HG03354 (cell line): ENCODE measurements around the gene OAS1.
"Not testable (repeated sequence)": the region's sequence is repeated elsewhere in the genome, so short reads cannot be mapped to it uniquely, and the experiment has no call there.

Experiments
- ATAC-seq: cut with Tn5 transposase; IDR thresholded peaks from one replicate; pipeline ENCODE4 v1.9.1; 2021; ENCODE audit warnings: mild to moderate bottlenecking; ENCODE audit not compliant: unreplicated experiment, poor library complexity, severe bottlenecking

Gene OAS1

DNA sequence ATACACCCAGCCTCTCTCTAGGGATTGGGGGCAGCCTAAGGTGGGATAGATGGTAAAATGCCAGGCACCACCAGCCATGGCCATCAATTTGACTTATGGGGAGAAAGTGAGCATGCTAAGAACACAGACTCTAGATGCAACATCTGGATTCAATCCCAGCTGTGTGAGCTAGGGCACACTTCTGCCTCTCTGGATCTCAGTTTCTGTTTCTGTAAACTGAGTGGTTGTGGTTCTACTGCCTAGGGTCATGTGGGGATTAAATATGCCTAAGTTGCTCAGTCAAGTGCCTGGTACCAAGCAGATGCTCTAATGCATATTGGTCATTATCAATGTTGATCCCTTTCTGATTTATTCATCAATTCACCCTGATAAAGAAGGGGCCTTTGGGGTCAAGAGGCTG is 12.6 kb upstream of the OAS1 start:
- ATAC-seq = no peak

DNA sequence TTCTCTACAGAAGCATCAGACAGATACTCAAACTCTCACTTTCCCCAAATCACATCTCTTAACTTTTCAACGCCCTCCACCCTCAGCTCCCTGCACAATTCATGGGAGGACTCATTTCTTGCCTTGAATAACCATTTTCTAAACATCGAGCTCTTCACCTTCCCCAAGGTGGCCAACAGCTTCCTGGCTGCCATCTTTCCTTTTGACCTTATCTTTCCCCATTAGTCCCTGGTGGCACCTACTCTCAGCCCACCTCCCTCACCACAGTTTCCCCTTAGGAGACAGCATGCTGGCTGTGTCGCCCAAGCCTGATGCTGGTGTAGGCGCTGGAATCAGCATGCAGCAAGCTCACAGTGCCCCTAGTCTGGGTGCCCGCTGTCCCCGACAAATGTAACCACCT is 8.4 kb upstream of the OAS1 start:
- ATAC-seq = no peak

DNA sequence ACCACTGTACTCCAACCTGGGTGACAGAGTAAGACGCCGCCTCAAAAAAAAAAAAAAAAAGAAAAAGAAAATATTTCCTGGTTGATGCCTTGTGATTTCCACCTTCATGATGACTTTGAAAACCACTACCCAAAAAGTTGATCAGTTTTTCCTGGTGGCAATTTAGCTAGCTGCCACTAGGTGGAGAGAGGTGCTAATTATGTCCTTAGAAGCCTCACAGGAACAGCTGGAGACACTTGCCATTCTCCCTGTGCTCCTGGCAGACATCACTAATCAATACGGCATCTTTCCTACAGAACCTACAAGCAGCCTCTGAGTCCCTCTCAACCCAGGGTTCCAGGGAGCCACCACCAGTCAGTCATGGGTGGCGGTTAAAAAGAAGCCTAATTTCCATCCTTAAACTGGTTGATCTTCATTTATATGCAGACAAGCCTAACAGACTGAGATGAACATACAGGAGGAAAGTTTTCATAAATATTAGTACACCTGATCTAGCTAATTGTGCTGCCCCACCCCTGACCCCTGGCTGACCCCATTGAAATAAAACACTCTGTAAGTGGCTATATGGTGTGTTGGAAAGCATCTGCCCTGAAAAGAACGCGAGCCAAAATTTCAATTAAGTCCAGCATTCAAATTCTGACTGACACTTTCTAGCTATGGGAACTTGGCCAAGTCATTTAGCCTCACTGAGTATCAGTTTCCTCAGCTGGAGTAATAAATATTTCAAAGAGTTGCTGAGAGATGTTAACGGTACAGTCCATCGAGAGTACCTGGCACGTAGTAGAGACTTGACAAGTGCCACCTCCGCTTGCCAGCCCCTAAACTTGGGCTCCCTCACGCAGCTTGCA is 6.2 kb upstream of the OAS1 start:
- no peak for ATAC-seq

DNA sequence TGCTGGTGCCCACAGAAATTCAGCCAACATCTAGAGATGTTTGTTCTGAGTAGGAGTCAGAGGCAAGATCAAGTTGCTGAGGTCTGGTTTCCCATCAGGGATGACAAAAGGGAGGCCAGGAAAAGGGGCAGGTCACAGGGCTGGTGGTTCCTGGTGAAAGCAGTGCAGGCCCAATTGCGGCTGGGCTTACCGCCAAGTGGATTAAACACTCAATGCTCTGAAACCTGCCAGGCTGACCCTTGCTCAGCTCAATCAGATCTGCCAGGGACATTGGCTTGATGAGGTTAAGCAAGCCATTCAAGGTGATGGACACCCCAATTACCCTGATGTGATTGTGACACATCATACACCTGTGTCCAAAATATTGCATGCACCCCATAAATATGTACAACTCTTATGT is 5.5 kb upstream of the OAS1 start:
- ATAC-seq = no peak

DNA sequence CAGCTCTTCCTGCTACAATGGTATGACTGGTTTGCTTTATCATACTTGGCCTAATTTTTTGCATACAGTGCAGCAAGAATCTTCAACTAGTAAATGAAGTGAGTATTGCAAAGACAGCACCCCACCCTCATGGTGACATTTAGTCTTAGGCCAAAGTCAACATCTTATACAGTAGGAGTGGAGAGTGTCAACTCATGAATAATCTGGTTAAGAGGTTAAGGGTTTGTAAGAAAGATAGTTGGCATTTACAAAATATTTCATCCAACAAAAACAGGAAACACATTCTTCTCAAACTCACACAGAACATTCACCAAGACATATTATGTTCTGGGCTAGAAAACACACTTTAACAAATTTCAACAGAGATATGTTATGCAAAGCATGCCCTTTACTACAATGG is 2.2 kb upstream of the OAS1 start:
- no peak for ATAC-seq

DNA sequence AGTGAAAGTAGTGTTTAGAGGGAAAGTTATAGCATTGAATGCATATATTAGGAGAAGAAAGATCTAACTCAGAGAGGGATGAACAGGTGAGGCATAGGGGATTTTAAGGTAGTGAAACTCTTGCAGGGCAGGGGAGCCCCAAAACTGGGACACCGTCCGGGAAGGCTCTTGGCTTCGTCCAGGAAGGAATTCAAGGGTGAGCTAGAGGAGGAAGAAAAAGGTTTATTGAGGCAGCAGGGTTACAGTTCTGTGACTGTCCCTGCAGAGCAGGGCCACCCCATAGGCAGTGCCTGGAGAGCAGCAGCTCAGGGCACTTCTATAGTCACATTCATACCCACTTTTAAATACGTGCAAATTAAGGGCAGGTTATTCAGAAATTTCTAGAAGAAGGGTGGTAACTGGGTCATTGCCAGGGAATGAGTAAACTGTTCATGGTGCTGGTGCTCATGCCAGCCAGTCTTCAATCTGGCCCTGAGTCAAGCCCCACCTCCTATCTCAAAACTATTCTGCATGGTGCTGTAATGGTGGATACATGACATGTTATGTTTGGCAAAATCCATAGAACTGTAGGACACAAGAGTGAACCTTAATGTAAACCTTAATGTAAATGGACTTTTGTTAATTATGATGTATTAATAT is 1.2 kb upstream of the OAS1 start:
- no peak for ATAC-seq

DNA sequence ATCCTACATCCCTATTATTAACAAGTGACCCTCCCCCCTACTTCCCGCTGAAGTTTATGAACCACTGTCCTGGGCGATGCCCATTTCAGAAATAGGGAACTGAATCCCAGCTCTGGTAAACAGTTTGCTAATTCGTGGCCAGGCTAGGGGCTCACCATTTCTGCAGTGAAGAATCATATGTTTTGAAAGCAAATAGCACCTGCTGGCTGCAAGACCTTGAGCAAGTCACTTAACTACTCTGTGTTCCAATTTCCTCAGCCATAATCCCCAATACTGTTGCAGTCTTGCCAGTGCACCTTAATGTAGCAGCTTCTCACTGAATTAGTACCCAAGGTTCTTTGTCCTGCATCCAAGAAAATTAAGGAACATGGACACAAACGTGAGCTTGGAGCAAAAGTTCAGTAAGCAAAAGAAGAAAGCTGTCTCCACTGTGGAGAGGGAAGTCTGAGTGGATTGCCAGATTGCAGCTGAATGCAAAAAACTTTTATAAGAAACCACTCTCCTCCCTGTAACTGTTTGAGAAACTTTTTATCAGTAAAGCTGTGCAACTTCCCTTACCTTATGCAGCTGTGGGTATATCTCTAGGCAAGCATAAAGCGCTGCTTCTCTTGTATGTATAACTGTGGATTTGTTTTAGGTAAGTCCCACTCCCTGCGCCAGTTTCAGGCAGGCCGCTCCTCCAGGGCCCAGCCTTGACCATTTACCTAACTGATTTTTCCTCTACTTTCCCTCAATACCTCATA is 824 bp downstream of the OAS1 start:
- peak; percentile 52 for ATAC-seq

DNA sequence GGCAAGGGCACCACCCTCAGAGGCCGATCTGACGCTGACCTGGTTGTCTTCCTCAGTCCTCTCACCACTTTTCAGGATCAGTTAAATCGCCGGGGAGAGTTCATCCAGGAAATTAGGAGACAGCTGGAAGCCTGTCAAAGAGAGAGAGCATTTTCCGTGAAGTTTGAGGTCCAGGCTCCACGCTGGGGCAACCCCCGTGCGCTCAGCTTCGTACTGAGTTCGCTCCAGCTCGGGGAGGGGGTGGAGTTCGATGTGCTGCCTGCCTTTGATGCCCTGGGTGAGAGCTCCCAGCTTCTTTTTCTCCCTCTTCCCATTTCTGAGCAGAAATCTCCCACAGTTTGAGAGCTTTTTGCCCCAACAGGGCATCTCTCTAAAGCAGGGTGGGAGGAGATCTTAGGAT is 1.8 kb downstream of the OAS1 start:
- ATAC-seq = no peak

DNA sequence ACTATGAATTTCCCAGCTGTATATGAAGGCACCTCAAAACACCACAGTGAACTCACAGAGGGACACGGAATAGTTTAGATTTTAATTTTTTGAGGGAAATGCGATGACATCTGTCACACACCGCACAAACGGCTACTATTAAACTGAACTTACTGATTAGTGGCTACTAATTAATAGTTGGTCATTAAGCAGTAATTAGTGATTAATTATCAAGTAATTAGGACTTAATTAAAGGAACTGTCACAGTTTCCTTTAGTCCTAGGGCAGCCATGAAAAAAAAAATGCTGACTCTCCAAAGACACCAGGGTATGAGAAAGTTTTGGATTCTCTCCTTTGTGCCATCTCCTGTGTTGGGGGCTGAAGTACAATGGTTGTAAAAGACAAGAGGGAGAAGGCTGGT is 2.9 kb downstream of the OAS1 start:
- no peak for ATAC-seq

DNA sequence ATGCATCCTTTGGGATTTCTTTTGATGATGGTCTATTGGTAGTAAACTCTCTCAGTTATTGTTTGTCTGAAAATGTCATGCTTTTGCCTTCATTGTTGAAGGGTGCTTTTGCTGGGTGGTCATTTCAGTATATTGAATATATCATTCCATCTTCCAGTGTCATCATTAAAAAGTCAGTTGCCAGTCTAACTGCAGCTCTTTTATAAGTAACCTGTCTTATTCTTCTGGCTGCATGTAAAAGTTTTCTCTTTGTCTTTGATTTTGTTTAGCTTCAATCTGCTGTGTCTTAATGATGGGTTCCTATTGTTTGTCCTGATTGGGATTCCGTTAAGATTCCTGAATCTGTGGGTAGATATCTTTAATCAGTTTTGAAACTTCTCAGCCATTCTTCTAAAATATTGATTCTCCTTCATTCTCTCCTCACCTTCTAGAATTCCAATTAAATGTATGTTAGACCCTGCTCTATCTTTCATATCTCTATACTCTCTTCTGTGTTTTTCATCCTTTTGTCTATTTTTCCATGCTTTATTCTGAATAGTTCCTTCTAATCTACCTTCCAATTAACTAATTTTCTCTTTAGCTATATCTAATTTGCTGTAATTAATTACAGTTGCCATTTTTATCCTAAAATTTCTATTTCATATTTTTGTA is 6.4 kb downstream of the OAS1 start:
- no peak for ATAC-seq

DNA sequence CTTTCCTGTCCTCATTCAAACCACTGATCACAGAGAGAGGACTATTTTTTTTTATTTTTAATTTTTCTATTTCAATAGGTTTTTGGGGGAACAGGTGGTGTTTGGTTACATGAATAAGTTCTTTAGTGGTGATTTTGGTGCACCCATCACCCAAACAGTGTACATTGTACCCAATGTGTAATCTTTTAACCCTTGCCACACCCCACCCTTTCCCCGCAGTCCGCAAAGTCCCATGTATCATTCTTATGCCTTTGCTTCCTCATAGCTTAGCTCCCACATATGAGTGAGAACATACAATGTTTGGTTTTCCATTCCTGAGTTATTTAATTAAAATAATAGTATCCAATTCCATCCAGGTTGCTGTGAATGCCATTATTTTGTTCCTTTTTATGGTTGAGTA is 7.1 kb downstream of the OAS1 start:
- ATAC-seq = not testable (repeated sequence)

DNA sequence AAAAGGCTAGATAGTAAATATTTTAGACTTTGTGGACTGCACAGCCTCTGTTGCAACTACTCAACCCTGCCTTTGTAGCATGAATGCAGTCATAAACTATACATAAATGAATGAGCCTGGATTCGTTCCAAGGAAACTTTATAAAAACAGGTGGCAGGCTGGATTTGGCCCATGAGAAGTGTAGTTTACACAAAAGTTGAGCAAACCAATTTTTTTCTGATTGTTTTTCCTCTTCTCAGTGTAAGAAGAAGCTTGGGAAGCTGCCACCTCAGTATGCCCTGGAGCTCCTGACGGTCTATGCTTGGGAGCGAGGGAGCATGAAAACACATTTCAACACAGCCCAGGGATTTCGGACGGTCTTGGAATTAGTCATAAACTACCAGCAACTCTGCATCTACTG is 9.5 kb downstream of the OAS1 start:
- no peak for ATAC-seq

DNA sequence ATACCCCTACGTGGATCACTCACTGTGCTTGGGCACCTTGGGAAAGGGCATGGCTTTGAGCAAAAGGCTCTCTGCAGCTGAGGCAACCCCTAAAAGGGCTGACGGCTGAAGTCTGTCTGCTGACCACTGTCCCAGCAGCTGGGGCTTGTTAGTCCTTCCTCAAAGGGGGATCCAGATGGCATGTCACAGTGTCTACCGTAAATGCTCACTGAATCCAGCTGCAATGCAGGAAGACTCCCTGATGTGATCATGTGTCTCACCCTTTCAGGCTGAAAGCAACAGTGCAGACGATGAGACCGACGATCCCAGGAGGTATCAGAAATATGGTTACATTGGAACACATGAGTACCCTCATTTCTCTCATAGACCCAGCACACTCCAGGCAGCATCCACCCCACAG is 12.4 kb downstream of the OAS1 start:
- no peak for ATAC-seq

DNA sequence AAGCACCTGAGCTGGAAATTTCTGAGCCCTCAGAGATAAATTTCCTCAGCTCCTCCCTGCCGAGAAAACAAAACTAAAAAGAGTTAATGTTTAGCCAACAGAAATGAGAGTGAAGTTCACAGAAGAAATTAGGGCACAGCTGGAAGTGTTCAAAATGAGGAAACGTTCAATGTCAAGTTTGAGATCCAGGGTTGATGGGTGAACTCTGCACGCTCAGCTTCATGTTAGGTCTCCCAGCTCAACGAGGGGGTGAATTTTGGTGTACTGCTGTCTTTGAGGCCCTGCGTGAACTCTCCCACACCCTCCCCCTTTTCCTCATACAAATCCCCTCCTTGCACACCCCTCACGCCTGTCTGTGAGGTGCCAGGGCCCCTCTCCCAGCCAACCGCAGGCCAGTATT is 18.2 kb downstream of the OAS1 start:
- ATAC-seq = peak; percentile 94

DNA sequence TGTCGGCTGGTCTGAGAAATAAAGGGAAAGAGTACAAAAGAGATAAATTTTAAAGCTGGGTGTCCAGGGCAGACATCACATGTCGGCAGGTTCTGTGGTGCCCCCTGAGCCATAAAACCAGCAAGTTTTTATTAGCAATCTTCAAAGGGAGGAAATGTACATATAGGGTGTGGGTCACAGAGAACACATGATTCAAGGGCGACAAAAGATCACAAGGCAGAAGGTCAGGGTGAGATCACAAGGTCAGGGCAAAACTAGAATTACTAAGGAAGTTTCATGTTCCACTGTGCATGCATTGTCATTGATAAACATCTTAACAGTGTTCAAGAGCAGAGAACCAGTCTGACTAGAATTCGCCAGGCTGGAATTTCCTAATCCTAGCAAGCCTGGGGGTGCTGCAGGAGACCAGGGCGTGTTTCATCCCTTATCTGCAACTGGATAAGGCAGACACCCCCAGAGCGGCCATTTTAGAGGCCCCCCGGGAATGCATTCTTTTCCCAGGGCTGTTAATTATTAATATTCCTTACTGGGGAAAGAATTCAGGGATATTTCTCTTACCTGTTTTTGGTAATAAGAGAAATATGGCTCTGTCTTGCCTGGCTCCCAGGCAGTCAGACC is 19.8 kb downstream of the OAS1 start:
- ATAC-seq = not testable (repeated sequence)

DNA sequence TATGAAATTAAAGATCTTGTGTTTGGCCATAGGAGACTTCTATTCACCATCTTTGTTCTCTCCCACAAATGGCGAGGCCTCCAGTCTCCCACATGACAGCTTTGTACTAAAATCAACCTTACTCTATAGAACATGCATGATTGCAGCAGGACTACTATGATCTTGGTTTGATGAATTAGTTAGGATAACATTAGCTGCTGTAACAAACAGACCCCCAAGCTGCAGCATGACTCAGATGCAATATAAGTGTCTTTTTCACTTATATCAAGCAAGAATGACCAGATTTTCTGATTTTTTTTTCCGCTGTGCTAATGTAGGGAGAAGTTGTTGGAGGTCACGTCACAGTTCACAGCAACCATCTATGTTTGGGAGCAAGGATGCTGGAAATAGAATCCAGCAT is 20.7 kb downstream of the OAS1 start:
- no peak for ATAC-seq

DNA sequence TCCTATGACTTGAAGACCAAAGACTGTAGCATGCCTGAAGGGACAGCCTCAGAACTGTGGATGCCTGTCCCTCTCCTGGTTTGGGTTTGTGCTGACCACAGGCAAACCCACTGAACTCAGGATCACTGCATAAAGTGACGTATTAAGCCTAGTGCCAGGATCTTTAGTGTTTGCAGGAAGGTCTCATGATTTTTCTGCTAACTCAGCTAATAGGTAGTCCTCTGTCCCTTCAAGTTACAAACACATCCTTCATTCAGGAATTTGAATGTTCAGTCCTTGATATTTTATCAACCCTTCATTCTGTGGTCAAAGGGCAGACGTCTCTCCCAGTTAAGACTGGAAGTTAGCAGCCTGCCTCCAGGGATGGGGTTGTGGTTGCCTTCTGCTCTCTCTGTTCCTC is 21.2 kb downstream of the OAS1 start:
- no peak for ATAC-seq

DNA sequence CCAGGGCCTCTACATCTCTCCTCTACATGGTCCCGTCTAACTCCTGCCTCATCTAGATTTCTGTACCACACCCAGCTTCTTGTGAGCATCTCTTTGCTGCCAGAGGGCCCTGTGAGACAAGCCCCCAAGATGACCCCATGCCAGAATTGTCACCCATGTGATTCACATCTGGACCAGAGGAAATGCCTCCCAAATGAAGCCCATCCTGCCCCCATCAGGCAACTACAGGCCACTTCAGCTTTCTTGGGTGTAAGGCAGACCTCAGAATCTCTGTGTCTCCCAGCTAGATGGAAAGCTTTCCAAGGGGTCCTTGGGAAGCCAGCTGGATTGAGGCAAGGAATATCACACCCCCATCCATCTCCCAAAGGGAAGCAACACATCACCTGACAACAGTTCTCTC is 22.2 kb downstream of the OAS1 start:
- ATAC-seq = no peak

DNA sequence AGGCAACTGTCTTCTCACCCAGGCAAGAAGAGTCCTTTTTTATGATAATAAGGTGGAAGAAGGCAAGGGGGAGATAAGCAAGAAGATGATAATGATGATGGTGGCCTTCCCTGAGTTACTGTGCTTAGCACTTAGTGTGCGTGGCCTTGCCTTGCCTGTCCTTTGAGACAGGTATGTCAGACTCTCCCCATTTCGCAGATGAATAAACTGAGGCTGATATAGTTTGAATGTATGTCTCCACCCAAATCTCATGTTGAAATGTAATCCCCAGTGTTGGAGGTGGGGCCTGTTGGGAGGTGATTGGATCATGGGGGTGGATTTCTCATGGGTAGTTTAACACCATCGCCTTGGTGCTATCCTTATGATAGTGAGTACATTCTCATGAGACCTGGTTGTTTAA is 23.0 kb downstream of the OAS1 start:
- ATAC-seq = no peak

DNA sequence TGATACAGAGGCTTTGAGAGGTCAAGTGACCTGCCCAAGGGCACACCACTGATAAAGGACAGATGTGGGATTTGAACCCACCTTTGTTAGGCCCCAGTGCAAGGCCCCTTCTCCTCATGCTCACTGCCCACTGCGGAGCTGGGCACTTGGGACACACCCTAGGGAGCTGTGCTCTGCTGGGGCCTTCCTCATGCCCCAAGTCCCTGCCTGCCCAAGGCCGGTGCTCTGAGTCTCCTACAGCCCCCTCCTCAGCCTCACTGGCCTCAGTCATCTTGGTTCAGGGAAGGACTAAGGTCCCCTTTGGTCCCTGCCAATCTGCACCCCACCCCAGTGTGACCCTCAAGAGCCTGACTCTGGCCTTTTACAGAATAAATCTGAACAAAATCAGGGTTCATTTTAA is 23.6 kb downstream of the OAS1 start:
- no peak for ATAC-seq
